Measurements from ENCODE around the gene SLC16A5.
A peak's percentile ranks its signal among the peaks of the same experiment; 100 is the strongest.

The SLC16A5 gene

DNA sequence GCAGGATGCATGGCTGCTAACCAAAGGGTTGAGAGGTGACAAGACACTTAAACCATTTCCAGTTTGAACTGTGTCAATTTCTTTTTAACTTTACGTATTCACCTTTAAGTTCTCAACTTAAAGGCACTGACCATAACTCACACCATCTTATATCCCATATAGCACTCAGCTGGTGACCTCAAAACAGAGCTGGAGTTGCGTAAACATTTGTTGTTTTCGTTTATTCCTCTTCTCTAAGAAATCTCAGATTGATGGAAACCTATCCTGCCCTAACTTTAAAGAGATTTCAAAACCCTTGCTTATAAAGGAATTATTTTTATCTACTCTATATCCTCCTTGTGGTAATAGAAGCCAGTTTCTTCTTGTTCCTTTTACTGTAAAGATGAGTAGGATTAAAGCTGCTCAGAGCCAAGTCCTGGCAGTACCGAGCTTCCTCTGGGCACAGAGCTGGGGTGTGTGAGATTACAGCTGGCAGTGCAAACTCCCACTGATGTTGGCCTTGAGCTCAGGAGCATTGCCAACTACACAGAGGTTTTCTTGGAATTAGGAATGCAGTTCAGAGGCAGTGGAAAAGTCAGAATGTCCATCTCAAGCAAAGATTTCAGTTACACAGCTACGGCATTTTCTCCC lies 39.4 kb upstream of the SLC16A5 start:
- no peaks in the 10 kb centered on the region for H3K27me3 ChIP-seq (replicated peaks; ENCODE audit: control insufficient read depth, insufficient read depth, low read length, poor library complexity, severe bottlenecking)
- H3K9me3 ChIP-seq (ENCODE audit: control insufficient read depth, low read length), result no peaks in the 10 kb centered on the region
- no peak for DNase-seq
- H3K4me1 ChIP-seq (ENCODE audit: control insufficient read depth, insufficient read depth, low read length, poor library complexity, severe bottlenecking), result peaks cover 10% of the 10 kb centered on the region
- H3K4me3 ChIP-seq (ENCODE audit: insufficient read depth, low read depth, low read length, poor library complexity, severe bottlenecking), result peak overlapping the region; percentile 100
- H3K36me3 ChIP-seq (ENCODE audit: control insufficient read depth, insufficient read depth, low read length), result peaks cover 16% of the 10 kb centered on the region
- peak overlapping the region; percentile 58 for H3K27ac ChIP-seq (ENCODE audit: insufficient read depth, low read length, poor library complexity, severe bottlenecking)

DNA sequence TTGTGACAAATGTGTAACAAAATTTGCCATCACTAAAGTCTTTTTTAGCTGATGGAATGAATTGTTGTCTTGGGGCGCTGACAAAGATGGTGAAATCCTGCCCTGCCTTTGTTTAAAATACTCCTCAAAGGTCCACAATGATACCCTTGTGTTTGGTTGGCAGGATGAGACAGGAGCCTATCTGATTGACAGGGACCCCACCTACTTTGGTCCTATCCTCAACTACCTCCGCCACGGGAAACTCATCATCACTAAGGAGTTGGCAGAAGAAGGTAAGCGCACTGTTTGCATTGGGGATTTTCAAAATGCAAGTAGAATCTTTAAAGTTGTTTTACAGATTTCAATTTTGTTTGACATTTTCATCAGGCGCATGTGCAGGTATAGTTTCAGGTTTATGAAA lies 38.7 kb upstream of the SLC16A5 start:
- H3K27me3 ChIP-seq (replicated peaks; ENCODE audit: control insufficient read depth, insufficient read depth, low read length, poor library complexity, severe bottlenecking), result no peaks in the 10 kb centered on the region
- H3K36me3 ChIP-seq (ENCODE audit: control insufficient read depth, insufficient read depth, low read length), result peaks cover 22% of the 10 kb centered on the region
- peaks cover 10% of the 10 kb centered on the region for H3K4me1 ChIP-seq (ENCODE audit: control insufficient read depth, insufficient read depth, low read length, poor library complexity, severe bottlenecking)
- no peaks in the 10 kb centered on the region for H3K9me3 ChIP-seq (ENCODE audit: control insufficient read depth, low read length)
- no peak overlapping the region for H3K4me3 ChIP-seq (ENCODE audit: insufficient read depth, low read depth, low read length, poor library complexity, severe bottlenecking)
- DNase-seq, result no peak
- H3K27ac ChIP-seq (ENCODE audit: insufficient read depth, low read length, poor library complexity, severe bottlenecking), result no peak overlapping the region

DNA sequence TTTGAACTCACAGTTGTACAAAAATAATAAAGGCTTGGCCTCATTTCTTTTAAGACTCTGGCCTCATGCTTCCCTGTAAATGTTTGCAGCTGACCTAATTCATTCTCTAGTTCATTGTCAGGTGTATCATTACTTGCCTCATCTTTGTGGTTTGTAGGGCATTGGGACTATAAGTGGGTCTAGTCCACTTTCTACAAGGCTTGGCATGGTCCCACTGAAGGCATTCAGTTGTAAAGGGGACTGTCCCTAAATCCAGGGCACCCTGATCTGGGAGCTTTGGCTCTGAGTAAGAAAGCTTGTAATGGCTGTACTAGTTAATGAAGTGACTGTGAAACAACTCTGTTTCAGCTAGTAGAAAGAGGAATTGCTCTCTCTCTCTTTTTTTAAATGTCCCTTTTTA lies 38.0 kb upstream of the SLC16A5 start:
- Histone ChIP-seq H3K27me3 (replicated peaks; ENCODE audit: control insufficient read depth, insufficient read depth, low read length, poor library complexity, severe bottlenecking) (no peaks in the 10 kb centered on the region), H3K9me3 (ENCODE audit: control insufficient read depth, low read length) (no peaks in the 10 kb centered on the region), H3K27ac (ENCODE audit: insufficient read depth, low read length, poor library complexity, severe bottlenecking) (no peak overlapping the region), H3K4me1 (ENCODE audit: control insufficient read depth, insufficient read depth, low read length, poor library complexity, severe bottlenecking) (peaks cover 10% of the 10 kb centered on the region), H3K4me3 (ENCODE audit: insufficient read depth, low read depth, low read length, poor library complexity, severe bottlenecking) (no peak overlapping the region), H3K36me3 (ENCODE audit: control insufficient read depth, insufficient read depth, low read length) (peaks cover 25% of the 10 kb centered on the region)
- no peak for DNase-seq

DNA sequence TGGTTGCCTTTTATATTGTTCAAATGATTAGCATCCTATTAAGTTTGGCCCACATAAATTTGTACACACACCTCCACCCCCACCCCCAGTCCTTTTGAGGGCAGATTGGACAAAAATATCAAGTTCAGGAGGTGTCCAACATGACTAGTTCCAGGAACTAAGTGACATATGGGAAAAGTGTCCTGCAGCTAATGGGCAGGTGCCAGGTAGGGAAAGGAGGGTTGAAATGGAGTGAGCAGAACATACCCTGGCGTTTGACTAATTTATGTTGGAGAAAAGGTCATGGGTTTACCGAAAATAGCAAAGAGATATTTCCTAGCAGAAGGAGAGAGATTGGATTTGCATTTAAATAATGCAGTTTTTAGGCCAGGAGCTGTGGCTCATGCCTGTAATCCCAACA lies 35.8 kb upstream of the SLC16A5 start:
- Histone ChIP-seq H3K27ac (ENCODE audit: insufficient read depth, low read length, poor library complexity, severe bottlenecking) (no peak overlapping the region), H3K9me3 (ENCODE audit: control insufficient read depth, low read length) (no peaks in the 10 kb centered on the region), H3K27me3 (replicated peaks; ENCODE audit: control insufficient read depth, insufficient read depth, low read length, poor library complexity, severe bottlenecking) (no peaks in the 10 kb centered on the region), H3K4me1 (ENCODE audit: control insufficient read depth, insufficient read depth, low read length, poor library complexity, severe bottlenecking) (peaks cover 10% of the 10 kb centered on the region), H3K4me3 (ENCODE audit: insufficient read depth, low read depth, low read length, poor library complexity, severe bottlenecking) (no peak overlapping the region), H3K36me3 (ENCODE audit: control insufficient read depth, insufficient read depth, low read length) (peaks cover 38% of the 10 kb centered on the region)
- DNase-seq, result no peak

DNA sequence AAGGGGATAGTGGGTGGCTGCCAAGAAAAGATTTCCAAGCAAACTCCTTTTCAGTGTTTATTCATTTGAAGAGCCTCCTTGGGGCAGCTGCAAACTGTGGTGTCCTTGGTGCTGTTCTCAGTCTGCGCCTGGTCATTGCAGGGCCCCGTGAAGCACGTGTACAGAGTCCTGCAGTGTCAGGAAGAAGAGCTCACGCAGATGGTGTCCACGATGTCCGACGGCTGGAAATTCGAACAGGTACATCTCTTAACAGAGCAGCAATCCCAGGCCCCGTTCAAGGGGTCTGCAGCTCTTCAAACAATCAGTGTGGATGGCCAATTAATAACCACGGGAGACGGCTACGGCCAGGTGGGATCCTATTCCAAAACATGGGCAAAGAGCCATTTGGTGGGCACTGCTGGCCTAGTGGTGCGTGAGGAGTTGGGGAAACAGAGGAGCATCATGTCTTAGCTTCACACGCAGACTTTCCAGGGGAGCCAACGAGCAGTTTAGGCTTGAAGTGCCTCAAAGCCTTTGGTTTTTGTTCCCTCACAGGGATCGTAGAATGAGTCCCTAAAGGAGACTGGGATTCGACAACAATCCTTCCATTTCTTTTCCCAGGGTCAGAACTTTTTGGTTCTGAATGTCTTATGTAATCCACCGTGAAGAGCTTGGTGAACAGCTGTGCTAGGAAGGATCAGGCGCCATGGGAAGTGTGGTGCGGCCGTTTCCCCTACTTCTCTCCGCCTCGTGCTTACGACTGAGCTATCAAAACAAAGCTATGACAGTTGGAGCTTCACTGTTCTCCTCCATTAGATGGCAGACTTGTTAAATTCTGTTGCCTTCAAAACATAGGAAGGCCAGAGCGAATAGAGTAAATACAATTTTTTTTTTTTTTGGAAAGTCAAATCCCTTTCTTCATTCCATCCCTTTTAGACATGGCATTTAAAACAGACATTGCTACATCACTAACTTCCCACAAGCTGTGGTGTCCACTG lies 28.1 kb upstream of the SLC16A5 start:
- DNase-seq, result no peak
- no peak overlapping the region for H3K27ac ChIP-seq (ENCODE audit: insufficient read depth, low read length, poor library complexity, severe bottlenecking)
- H3K9me3 ChIP-seq (ENCODE audit: control insufficient read depth, low read length), result no peaks in the 10 kb centered on the region
- no peaks in the 10 kb centered on the region for H3K4me1 ChIP-seq (ENCODE audit: control insufficient read depth, insufficient read depth, low read length, poor library complexity, severe bottlenecking)
- H3K4me3 ChIP-seq (ENCODE audit: insufficient read depth, low read depth, low read length, poor library complexity, severe bottlenecking), result no peak overlapping the region
- H3K27me3 ChIP-seq (replicated peaks; ENCODE audit: control insufficient read depth, insufficient read depth, low read length, poor library complexity, severe bottlenecking), result no peaks in the 10 kb centered on the region
- peaks cover 62% of the 10 kb centered on the region for H3K36me3 ChIP-seq (ENCODE audit: control insufficient read depth, insufficient read depth, low read length)

GRCh38 chr17:75060434-75061054 lies 27.2 kb upstream of the SLC16A5 start:
- Histone ChIP-seq H3K36me3 (ENCODE audit: control insufficient read depth, insufficient read depth, low read length) (peaks cover 63% of the 10 kb centered on the region), H3K4me1 (ENCODE audit: control insufficient read depth, insufficient read depth, low read length, poor library complexity, severe bottlenecking) (no peaks in the 10 kb centered on the region), H3K4me3 (ENCODE audit: insufficient read depth, low read depth, low read length, poor library complexity, severe bottlenecking) (no peak overlapping the region), H3K27ac (ENCODE audit: insufficient read depth, low read length, poor library complexity, severe bottlenecking) (no peak overlapping the region), H3K9me3 (ENCODE audit: control insufficient read depth, low read length) (no peaks in the 10 kb centered on the region), H3K27me3 (replicated peaks; ENCODE audit: control insufficient read depth, insufficient read depth, low read length, poor library complexity, severe bottlenecking) (no peaks in the 10 kb centered on the region)
- no peak for DNase-seq

DNA sequence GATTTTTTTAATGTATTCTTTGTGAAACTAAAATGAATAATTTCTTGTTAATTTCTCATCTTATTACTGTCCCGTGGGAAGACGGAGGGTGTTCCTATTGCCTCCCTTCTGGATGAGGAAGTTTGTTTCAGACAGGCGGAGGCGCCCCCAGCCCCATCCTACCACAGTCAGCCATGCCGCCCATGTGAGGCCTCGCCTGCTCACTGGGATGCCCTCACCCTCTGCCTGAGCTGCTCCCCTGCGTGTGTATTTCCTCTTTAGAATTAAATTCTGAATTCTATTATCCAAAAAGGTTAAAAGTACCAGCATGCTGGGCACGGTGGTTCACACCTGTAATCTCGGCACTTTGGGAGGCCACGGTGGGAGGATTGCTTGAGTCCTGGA lies 26.7 kb upstream of the SLC16A5 start:
- H3K27me3 ChIP-seq (replicated peaks; ENCODE audit: control insufficient read depth, insufficient read depth, low read length, poor library complexity, severe bottlenecking), result no peaks in the 10 kb centered on the region
- H3K27ac ChIP-seq (ENCODE audit: insufficient read depth, low read length, poor library complexity, severe bottlenecking), result no peak overlapping the region
- H3K4me3 ChIP-seq (ENCODE audit: insufficient read depth, low read depth, low read length, poor library complexity, severe bottlenecking), result no peak overlapping the region
- DNase-seq, result no peak
- no peaks in the 10 kb centered on the region for H3K4me1 ChIP-seq (ENCODE audit: control insufficient read depth, insufficient read depth, low read length, poor library complexity, severe bottlenecking)
- peaks cover 60% of the 10 kb centered on the region for H3K36me3 ChIP-seq (ENCODE audit: control insufficient read depth, insufficient read depth, low read length)
- no peaks in the 10 kb centered on the region for H3K9me3 ChIP-seq (ENCODE audit: control insufficient read depth, low read length)

DNA sequence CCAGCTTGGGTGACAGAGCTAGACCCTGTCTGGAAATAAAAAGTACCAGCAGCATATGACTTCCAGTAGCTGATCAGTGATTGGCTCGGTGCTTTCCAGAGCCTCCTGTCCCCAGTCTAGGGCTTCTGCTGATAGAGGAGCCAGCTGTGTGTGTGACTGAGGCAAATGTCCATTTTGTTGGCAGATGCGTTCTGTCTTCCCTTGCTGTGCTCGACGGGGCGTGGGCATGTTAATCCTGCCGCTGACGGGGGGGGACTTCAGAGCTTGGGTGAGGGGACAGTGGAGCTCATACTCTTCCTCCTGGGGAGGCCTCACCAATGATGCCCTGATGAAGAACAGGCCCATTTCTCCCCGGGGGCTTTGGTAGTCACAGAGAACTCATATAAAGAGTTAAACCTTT lies 26.1 kb upstream of the SLC16A5 start:
- H3K9me3 ChIP-seq (ENCODE audit: control insufficient read depth, low read length), result no peaks in the 10 kb centered on the region
- peaks cover 56% of the 10 kb centered on the region for H3K36me3 ChIP-seq (ENCODE audit: control insufficient read depth, insufficient read depth, low read length)
- no peak overlapping the region for H3K27ac ChIP-seq (ENCODE audit: insufficient read depth, low read length, poor library complexity, severe bottlenecking)
- H3K27me3 ChIP-seq (replicated peaks; ENCODE audit: control insufficient read depth, insufficient read depth, low read length, poor library complexity, severe bottlenecking), result no peaks in the 10 kb centered on the region
- H3K4me1 ChIP-seq (ENCODE audit: control insufficient read depth, insufficient read depth, low read length, poor library complexity, severe bottlenecking), result no peaks in the 10 kb centered on the region
- no peak for DNase-seq
- H3K4me3 ChIP-seq (ENCODE audit: insufficient read depth, low read depth, low read length, poor library complexity, severe bottlenecking), result no peak overlapping the region

- H3K36me3 ChIP-seq (ENCODE audit: control insufficient read depth, insufficient read depth, low read length), result peaks cover 56% of the 10 kb centered on the region
These were observed 24.6 kb upstream of the SLC16A5 start for GRCh38 chr17:75063201-75063600.

GRCh38 chr17:75063626-75064025 lies 24.1 kb upstream of the SLC16A5 start:
- Histone ChIP-seq H3K27ac (ENCODE audit: insufficient read depth, low read length, poor library complexity, severe bottlenecking) (no peak overlapping the region), H3K36me3 (ENCODE audit: control insufficient read depth, insufficient read depth, low read length) (peaks cover 56% of the 10 kb centered on the region), H3K4me3 (ENCODE audit: insufficient read depth, low read depth, low read length, poor library complexity, severe bottlenecking) (no peak overlapping the region), H3K9me3 (ENCODE audit: control insufficient read depth, low read length) (no peaks in the 10 kb centered on the region), H3K27me3 (replicated peaks; ENCODE audit: control insufficient read depth, insufficient read depth, low read length, poor library complexity, severe bottlenecking) (no peaks in the 10 kb centered on the region), H3K4me1 (ENCODE audit: control insufficient read depth, insufficient read depth, low read length, poor library complexity, severe bottlenecking) (no peaks in the 10 kb centered on the region)
- DNase-seq, result no peak

More at GRCh38 chr17:75063201-75063600, 24.6 kb upstream of the SLC16A5 start:
- Histone ChIP-seq H3K27ac (ENCODE audit: insufficient read depth, low read length, poor library complexity, severe bottlenecking) (no peak overlapping the region), H3K9me3 (ENCODE audit: control insufficient read depth, low read length) (no peaks in the 10 kb centered on the region), H3K4me1 (ENCODE audit: control insufficient read depth, insufficient read depth, low read length, poor library complexity, severe bottlenecking) (no peaks in the 10 kb centered on the region), H3K4me3 (ENCODE audit: insufficient read depth, low read depth, low read length, poor library complexity, severe bottlenecking) (no peak overlapping the region), H3K27me3 (replicated peaks; ENCODE audit: control insufficient read depth, insufficient read depth, low read length, poor library complexity, severe bottlenecking) (no peaks in the 10 kb centered on the region)
- DNase-seq, result no peak

Measured in effector memory CD4-positive, alpha-beta T cell (primary cell).